HTERT RPE-1 (cell line): ENCODE data around the gene PFDN2.

Source experiments
- in situ Hi-C: fragments of 300-500 bp; cut with MboI; formaldehyde crosslinking; loops from 4 replicates; pipeline ENCODE4 v1.14.3; 2020; ENCODE audit warnings: low sequenced_read_pairs

The PFDN2 gene

DNA sequence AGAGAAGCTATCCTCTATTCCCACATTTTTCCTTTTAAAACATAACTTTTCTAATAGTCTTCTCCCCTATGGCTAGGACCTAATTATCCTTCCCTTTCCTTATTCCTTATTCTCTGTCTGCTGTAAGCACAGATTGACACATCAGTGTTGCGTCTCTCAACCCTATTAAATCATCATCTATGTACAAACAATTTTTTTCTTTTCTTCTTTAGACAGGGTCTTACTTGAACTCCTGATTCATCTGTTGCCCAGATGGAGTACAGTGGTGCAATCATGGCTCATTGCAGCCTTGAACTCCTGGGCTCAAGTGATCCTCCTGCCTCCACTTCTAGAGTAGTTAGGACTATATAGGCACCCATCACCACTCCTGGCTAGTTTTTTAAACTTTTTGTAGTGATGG, 11.4 kb downstream of the PFDN2 start:
- in situ Hi-C loops: no loop called here

DNA sequence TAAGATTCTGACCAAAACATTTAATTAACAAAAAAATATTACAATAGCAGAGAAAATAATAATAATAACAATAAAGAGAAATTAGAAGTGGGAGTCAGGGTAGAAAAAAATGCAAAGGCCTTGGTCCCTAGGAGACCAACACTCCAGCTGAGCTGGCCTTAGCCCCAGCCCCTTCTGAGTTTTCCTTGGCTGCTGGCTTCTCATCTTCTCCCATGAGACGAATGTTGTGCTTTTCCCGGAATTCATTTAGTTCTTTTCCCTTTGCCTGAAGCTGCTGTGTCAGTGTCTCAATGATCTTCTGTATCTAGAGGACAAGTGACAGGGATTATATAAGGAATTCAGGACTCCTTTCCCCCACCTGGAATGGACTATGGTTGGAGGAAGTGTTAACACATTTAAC, 17.3 kb downstream of the PFDN2 start:
- in situ Hi-C loops: no loop called here

DNA sequence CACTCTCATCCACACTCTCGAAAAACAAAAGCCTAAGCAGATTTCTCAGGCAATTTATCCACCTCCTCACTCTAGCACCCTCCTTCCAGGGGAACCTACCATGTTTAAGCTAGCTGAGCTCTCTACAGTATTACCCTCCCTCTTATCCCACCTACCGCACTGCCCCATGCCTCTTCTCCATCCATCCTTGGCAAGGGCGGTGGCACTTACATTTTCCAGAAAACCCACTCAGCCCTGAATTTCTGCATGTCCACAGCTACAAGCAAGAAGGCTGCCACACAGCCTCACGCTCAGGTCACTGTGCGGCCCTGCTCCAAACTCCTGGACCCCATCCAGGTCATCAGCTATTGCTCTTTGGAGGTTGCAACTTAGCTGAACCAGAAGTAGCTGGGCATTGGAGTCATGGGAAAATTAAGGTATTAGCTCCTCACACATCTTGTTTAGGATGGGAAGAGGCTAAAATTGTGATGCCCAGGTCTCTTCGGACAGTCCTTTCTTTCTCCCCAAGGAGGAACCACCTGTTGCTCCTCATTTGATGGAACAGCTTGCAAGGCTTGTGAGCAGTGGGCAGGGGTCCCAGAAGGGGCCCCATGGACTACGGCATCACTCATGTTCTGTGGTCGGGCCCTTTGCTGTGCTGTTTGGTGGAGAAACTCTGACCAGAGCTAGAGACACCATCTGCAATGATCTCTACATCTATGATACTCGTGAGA, 18.6 kb downstream of the PFDN2 start:
- in situ Hi-C loops: no loop called here

DNA sequence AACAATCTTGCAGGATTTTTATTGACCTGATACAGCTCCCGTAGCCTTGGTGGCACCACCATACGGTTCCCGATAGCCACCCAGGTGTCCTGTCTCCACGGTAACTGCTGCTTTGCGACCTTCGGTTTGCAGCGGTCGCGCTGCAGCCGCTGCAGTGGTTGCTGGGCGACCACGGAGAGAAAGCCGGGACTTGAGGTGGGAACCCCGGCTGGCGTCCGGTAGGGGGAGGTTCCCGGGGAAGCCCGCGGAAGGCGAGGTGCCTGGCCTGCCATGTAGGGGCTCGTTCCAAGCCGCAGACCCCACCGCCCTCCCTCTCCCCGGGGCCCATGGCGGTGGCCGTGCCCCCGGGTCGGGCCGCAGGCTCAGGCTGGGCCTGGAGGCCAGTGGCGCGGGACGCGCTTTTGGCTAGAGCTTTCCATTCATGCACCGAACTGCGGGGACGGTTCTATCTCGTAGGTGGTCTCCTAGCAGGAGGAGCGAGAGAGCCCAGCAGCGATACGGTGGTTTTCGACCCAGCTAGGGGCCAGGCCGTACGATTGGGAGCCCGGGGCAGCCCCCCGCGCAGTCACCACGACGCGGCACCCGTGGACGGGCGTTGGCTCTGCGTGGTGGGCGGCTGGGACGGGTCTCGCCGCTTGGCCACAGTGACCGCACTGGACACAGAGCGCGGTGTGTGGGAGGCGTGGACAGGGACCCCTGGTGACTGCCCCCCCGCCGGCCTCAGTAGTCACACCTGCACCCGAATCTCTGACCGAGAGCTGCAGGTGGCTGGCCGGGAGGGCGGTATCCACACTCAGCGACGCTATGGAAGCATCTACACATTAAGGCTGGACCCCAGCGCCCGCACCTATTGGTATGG, 19.4 kb downstream of the PFDN2 start, which contains the start of gene KLHDC9:
Gene KLHDC9, plus strand, starts transcription at position 152 of the 859 bp plus-strand sequence. Its CDS starts 175 bp downstream, at position 327.
- in situ Hi-C loops: no loop called here

DNA sequence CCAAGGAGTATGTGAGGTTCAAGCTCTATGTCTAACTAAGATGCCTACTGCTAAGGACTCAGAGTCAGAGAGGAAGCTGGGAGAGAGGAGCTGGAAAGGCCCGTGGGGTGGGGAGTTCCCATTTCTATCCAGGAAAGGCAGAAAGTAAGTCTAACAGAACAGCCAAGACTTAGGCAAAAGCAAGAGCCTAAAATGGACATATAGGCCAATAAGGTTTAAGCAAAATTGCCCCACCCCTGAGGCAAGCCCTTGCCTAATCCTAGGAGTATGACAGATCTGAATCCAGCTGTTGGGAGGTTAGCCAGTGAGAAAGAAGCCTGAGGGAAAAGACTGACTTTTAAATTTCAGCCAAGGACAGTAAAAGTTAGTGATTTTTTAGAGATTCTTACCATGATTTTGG, 21.3 kb downstream of the PFDN2 start:
- in situ Hi-C loops: no loop called here

DNA sequence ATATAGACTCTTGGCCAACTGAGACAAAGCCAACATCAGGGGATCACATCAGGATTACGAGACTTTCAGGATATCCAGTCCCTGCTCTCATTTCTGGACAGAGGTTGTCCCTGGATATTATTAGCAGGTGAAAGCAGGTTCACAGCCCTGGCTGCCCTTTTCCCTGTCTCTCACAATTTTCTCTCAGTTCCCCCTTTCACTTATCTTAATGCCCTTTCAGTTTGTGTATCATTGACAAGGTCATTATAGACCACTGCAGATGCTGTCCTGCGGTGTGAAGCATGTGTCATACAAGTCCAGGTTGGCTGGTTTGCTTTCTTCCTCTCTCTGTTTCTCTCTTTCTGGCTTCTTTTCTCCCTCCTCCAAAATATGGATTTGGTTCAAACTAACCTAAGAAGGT, 21.8 kb downstream of the PFDN2 start:
- in situ Hi-C loops: no loop called here

DNA sequence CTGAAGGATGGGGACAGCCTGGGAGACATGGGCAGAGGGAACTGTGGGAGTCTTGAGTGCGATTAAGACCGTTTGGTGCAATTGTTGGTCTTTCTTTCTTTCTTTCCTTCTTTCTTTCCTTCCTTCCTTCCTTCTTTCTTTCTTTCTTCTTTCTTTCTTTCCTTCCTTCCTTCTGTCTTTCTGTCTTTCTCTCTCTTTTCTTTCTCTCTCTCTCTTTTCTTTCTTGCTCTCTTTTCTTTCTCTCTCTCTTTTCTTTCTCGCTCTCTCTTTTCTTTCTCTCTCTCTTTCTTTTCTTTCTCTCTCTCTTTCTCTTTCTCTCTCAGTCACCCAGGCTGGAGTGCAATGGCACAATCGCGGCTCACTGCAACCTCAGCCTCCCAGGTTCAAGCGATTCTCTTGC, 22.6 kb downstream of the PFDN2 start:
- in situ Hi-C loops: no loop called here

DNA sequence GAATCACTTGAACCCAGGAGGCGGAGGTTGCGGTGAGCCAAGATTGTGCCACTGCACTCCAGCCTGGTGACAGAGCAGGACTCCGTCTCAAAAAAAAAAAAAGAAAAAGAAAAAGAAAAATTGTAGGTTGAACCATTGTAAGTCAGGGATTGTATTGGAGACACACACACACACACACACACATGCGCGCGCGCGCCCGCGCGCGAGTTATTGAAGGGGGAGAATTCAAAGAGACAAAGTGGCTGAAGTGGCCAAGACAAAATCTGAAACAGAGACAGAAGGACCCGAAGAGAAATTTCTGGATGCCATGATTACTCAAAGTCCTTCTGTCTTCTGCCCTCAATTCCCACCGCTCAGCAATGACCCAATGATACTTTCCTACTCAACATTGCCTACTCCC, 23.4 kb downstream of the PFDN2 start:
- in situ Hi-C loops: no loop called here

DNA sequence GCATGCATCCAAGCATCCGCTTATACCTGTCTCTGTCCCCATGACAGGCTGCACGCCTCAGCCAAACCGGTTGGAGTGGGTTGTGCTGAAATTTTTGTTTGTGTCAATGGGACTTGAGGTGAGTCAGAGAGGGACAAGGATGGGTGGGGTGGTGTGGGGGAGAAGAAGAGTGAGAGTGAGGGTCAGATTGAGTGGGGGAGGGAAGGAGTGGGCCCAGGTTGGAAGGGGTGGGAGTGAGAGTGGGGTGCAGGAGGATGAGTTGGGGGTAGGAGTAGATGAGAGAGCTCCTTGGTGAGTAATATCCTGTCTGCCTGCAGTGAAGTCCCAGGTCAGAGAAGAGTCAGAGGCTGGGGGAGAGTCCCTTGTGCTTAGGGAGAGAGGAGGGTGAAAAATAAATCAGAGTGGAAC, 25.2 kb downstream of the PFDN2 start:
- in situ Hi-C loops: no loop called here

DNA sequence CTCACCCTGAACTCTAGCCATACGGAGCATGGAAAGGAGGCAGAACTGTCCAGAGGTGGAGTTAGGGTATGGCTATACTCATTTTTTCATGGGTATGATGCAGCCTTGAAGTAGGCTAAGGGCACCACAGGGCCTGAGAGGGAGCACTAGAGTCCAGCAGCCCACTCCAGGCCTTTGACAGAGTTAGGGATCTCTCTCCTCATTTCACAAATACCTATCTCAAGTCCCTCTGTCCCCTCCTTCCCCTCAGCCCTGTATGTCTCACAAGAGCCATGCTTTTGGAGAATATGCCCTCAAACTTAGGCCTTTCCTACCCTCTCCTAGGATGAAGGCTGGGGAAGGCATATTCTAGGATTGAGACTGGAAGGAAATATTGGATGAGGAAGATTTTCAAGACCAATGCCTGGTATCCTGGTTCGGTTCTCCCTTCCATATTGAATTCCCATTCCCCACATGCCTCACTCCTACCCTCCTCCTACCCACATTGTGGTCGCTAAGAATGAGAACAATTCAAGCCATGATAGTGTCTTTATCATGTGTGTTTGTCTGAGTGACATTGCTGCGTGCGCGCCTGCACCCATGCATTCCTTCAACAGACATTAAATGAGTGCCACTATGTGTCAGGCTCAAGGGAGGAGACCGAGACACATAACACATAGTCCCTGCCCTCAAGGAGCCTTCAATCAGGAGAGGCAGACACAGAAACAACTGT, 25.9 kb downstream of the PFDN2 start:
- in situ Hi-C loops: no loop called here

DNA sequence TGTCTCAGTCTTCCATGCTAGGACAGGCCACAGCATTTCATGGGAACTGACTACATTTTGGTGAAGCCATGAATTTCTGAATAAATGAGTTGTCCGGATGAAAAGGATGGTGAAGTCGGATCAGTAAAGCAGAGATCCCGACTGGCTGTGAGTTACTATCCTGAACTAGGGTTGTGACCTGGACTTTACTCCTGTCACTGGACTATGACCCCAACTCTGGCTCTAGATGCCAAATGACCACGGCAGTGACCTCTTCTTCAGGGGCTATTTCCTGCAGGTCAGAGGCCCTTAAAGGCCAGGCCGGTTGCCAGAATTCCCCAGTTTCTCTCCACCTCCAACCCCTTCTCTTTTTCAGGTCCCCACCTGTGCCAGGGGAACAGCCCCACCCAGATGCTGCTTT, 26.7 kb downstream of the PFDN2 start:
- in situ Hi-C loops: no loop called here

DNA sequence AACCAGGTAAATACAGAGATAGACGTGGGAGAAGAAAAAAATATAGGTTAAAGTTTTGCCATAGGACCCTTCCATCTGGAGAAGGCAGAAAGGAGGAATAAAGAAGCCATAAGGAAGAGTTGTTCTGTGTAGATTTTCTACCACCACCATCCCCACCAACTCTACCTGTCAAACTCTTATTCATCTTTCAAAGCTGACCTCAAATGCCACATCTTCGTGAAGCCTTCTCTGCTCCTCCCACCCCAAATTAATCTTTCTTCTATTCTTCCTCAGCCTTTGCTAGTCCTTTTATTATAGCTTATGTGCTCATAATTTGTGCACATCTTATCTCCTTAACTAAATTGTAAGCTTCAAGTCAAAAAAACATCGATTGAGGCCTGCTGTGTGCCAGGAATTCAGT, 27.2 kb downstream of the PFDN2 start:
- in situ Hi-C loops: no loop called here

DNA sequence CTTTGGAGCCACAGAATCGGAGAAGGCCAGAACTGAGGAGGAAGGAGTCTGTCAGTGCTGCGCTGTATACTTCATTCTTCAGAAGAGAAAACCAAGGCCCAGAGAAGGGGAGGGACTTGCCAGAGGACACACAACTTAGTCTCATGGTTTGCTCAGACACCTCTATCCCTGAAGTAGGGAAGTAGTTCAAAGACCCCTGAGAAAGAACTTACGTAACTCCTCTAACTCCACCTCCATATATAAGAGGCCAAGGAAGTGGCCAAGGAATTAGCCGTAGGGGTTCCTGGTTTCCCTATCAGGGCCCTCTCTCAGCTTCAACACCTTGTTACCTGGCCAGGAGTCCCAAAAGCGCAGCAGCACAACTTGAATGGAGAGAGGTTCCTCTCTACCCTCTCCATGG, 27.9 kb downstream of the PFDN2 start:
- in situ Hi-C loops: no loop called here

DNA sequence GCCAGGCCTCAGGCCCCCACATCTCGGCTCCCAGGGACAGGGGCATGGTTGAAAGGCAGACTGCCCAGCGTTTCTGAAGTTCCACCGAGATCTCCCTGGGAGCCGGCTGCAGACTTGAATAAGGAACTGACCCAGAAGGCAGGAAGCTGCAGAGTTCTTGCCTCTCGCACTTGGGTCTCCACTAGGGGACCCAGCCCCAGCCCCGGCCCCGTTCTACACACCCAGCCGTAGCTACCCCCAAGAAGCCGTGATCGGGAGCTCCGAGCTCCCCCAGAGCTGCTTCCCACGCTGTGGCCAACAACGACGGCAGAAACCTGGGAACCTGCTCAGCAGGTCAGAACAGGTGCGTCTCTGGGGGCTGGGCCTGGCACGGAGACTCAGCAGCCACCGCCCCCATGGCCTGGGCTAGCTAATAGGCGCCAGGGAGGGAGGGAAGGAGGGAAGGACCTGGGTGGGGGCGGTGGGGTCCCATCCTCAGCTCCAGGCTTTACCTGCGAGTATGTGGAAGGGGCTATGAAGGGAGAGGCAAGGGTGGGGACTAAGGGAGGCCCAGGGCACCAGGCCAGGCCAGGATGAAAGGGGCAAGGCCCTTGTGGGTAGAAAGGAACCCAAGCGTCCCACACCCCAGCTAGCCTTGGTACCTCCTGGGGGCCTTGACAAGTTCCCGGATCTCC, 28.4 kb downstream of the PFDN2 start, which contains the start of gene NECTIN4:
Gene NECTIN4, minus strand, starts transcription at position 308 of the 674 bp plus-strand sequence. Its CDS starts 262 bp downstream, at position 46.
- in situ Hi-C loops: no loop called here

DNA sequence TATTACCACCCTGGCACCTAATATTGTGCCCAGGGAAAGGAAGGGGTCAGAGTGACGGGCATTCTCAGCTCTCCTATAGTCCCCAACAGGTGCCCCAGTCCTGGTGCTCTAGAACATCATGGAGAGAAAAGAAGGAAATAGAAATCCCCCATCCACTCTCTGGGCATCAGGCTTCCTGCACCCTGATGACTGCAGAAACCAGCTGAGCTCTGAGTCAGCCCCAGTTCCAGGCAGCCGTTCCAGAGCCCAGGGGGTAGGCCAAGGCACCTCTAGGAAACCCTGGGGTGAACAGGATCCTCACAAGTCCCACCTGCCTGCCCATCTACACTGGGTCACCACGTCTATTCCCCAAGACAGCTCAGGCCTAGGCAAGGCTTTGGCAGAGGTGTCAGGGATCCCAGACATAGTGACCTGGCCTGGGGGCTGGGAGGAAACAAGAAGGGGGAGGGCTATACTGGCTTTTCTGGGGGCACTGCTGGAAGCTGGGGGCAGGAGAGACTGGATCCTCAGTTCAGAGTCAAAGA, 29.2 kb downstream of the PFDN2 start:
- in situ Hi-C loops: no loop called here

DNA sequence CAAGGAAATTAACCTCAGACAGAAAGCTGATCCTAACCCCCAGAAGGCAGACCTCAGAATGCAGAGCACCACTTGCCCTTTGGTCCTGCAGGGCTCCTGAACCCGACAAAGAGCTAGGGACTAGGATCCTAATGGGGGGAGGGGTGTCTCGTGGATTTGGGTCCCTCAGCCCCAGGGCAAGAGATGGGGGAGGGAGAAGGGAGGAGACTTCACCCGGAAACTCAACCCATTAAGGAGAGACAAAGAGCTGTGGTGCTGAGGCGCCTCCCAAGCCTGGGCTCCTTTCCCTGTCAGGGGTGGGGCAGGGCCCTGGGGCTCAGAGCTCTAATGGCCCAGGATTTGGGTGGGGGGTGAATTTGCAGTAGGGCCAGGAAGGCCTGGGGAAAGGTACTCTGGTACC, 31.4 kb downstream of the PFDN2 start:
- in situ Hi-C loops: no loop called here

DNA sequence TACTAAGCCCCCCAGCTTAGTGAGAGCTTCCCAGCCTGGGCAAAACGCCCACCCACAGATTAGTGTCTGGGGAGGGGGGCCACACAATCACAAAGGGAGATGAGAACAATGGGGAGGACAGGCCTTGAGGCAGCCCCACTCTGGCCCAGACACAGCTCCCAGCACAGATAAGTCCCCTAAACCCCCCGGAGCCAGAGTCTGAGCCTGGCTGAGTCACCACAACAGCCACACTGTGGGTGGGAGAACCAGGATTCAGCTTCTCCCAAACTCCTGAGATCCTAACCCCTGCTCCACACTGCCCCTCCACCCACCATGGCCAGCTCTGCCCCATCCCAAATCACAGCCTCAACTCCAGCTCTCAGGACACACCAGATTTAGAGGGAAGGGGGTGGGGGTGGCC, 32.7 kb downstream of the PFDN2 start:
- in situ Hi-C loops: no loop called here

DNA sequence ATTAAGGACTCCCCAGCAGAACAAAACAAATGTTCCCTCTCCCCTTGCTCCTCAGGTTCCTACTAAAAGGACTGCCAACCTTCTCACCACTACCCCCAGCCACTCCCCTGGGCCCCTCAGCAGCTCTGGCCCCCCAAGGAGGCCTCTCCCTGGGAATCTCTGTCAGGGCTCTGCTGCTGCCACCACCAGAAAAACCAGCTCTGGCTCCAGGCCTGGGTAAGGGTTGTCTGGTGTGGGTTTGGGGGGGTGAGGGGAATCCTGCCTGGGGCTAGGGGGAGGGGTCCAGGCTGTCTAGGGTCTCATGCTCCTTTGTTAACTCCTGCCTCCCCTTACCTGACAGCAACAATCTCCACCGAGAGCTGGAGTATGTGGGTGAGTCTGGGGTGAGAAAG, 33.2 kb downstream of the PFDN2 start:
- in situ Hi-C loops: no loop called here

DNA sequence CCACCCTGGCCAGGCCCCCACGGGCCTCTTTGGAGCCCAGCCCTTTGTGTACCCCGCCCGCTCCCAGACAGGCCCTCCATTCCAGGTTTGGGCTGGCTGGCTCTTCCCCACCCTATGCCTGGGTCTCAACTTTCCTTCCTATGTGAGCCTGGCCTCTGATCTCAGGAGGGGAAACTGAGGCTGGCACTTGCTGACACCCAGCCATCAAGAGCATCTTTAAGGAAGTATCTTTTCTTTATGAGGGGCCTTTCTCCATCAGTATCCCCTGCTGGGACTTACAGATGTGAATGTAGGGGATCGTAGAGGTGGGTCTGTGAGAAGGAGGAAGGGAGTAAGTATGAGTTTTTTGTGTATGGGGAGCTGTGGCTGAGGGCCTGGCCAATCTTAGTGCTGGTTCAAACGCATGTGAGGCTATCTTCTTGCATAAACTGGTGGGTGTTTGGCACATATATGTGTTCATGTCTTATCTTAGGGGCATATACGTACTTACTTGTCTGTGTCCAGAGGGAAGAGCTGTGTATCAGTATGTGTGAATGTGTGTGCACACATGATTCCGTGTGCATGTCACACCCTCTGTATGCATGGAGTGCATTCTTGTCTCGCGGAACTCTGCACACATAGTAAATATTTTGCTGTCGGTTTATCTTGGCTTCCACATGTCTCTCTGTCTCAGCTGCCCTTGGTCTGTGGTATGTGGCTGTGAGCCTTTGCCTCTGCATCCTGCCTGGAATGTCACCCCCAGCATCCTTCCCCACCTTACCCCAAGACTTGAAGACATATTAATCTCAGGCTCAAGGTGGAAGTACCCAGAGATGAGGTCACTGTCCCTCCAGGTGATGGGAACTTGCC, 33.9 kb downstream of the PFDN2 start:
- in situ Hi-C loops: no loop called here
